Smooth muscle cell (in vitro differentiated cells): ENCODE measurements around the gene TBCC. TPM values are rescaled to one million over a fixed set of nuclear protein-coding genes. Genes with fewer than 3 reads are reported as not detected.

Experiments used
- DNase-seq: peaks from one replicate; lab custom pipeline; 2025; ENCODE audit not compliant: unreplicated experiment; lab: John Stamatoyannopoulos, UW
- H2AFZ ChIP-seq: fragments of 200-600 bp; sonication (generic); 2 replicates; pipeline ENCODE4 v1.6.0; 2016; ENCODE audit warnings: antibody characterized with exemption, low read depth, mild to moderate bottlenecking
- H3F3A ChIP-seq: fragments of 200-600 bp; sonication (generic); 2 replicates; pipeline ENCODE4 v1.6.0; 2017; ENCODE audit warnings: antibody characterized with exemption, low read depth
- H3K27ac ChIP-seq: fragments of 200-600 bp; sonication (generic); 2 replicates; pipeline ENCODE4 v1.5.1; 2016; ENCODE audit warnings: low read depth, mild to moderate bottlenecking
- H3K27me3 ChIP-seq: fragments of 200-600 bp; sonication (generic); 2 replicates; pipeline ENCODE4 v1.6.1; 2016; ENCODE audit warnings: low read depth, mild to moderate bottlenecking
- H3K36me3 ChIP-seq: fragments of 200-600 bp; sonication (generic); 2 replicates; pipeline ENCODE4 v1.5.1; 2016; ENCODE audit warnings: low read depth
- H3K4me1 ChIP-seq: fragments of 200-600 bp; sonication (generic); 2 replicates; pipeline ENCODE4 v1.5.1; 2016; ENCODE audit warnings: low read depth
- H3K4me2 ChIP-seq: fragments of 200-600 bp; sonication (generic); 2 replicates; pipeline ENCODE4 v1.6.0; 2016; ENCODE audit warnings: mild to moderate bottlenecking
- H3K4me3 ChIP-seq: fragments of 200-600 bp; sonication (generic); 2 replicates; pipeline ENCODE4 v1.5.1; 2016; ENCODE audit warnings: mild to moderate bottlenecking
- H3K79me2 ChIP-seq: fragments of 200-600 bp; sonication (generic); 2 replicates; pipeline ENCODE4 v1.6.0; 2016; ENCODE audit warnings: low read depth, mild to moderate bottlenecking
- H3K9ac ChIP-seq: fragments of 200-600 bp; sonication (generic); 2 replicates; pipeline ENCODE4 v1.6.0; 2016; ENCODE audit warnings: low read depth
- H3K9me3 ChIP-seq: fragments of 200-600 bp; sonication (generic); replicated peaks from 2 replicates; pipeline ENCODE4 v1.5.1; 2016; ENCODE audit warnings: low read depth
- H4K20me1 ChIP-seq: fragments of 200-600 bp; sonication (generic); 2 replicates; pipeline ENCODE4 v1.6.0; 2016; ENCODE audit warnings: low read depth
- CTCF ChIP-seq: fragments of 200-600 bp; sonication (generic); IDR thresholded peaks from 2 replicates; pipeline ENCODE4 v1.5.1; 2017; ENCODE audit warnings: borderline replicate concordance, mild to moderate bottlenecking, antibody characterized with exemption; ENCODE audit not compliant: insufficient read depth, poor library complexity, severe bottlenecking
- WGBS: methylation state at CpG from one replicate; pipeline ENCODE4 v1.1.7; 2016; ENCODE audit warnings: low lambda C conversion rate; 5-methylcytosine and 5-hydroxymethylcytosine counted together
- polyA plus RNA-seq: library from polyadenylated mRNA; unstranded; fragments of >200 nt; fragmentation: Nextera tagmentation; extraction: Ambion mirVana; gene quantifications from 2 replicates; pipeline ENCODE4 v1.2.1, GENCODE V29; 2016
- total RNA-seq: library from RNA; depleted of rRNA; stranded (reverse); fragments of >200 nt; gene quantifications from 2 replicates; pipeline ENCODE4 v1.2.3, GENCODE V29; 2014

TBCC gene
- total and polyA plus RNA-seq, 2 experiments from 2014 or later: 30.1 to 31.8 TPM

GRCh38 chr6:42764911-42765648 lies 19.2 kb upstream of the TBCC start:
- no peak for TF ChIP-seq CTCF
- Histone ChIP-seq H3K9ac (no peak overlapping the region), H3K4me1 (no peaks in the 10 kb centered on the region), H2AFZ (no peak overlapping the region), H3K79me2 (no peaks in the 10 kb centered on the region), H3F3A (no peaks in the 10 kb centered on the region), H3K4me2 (no peak overlapping the region), H4K20me1 (no peaks in the 10 kb centered on the region), H3K36me3 (no peaks in the 10 kb centered on the region), H3K27me3 (no peaks in the 10 kb centered on the region), H3K9me3 (no peaks in the 10 kb centered on the region), H3K27ac (no peak overlapping the region), H3K4me3 (no peak overlapping the region)
- 87% methylated on average over 9 of the region's 9 CpGs for WGBS
- DNase-seq: no peak

GRCh38 chr6:42762950-42763349 lies 17.0 kb upstream of the TBCC start:
- Histone ChIP-seq H3K9me3 (no peaks in the 10 kb centered on the region), H3K27ac (no peak overlapping the region), H3F3A (no peaks in the 10 kb centered on the region), H3K27me3 (no peaks in the 10 kb centered on the region), H4K20me1 (no peaks in the 10 kb centered on the region), H3K4me1 (no peaks in the 10 kb centered on the region), H3K79me2 (no peaks in the 10 kb centered on the region), H3K9ac (no peak overlapping the region), H3K36me3 (no peaks in the 10 kb centered on the region), H3K4me3 (no peak overlapping the region), H3K4me2 (no peak overlapping the region), H2AFZ (no peak overlapping the region)
- DNase-seq: no peak
- WGBS: 82% methylated on average over 3 of the region's 3 CpGs
- TF ChIP-seq CTCF: no peak

GRCh38 chr6:42762426-42762859 lies 16.5 kb upstream of the TBCC start:
- H2AFZ ChIP-seq: no peak overlapping the region
- DNase-seq: no peak
- H3K4me2 ChIP-seq: no peak overlapping the region
- WGBS: 94% methylated on average over 3 of the region's 3 CpGs
- H3F3A ChIP-seq: no peaks in the 10 kb centered on the region
- H3K4me3 ChIP-seq: no peak overlapping the region
- no peak overlapping the region for H3K27ac ChIP-seq
- no peaks in the 10 kb centered on the region for H3K79me2 ChIP-seq
- H3K4me1 ChIP-seq: no peaks in the 10 kb centered on the region
- no peaks in the 10 kb centered on the region for H4K20me1 ChIP-seq
- TF ChIP-seq CTCF: no peak
- no peaks in the 10 kb centered on the region for H3K9me3 ChIP-seq
- H3K27me3 ChIP-seq: no peaks in the 10 kb centered on the region
- H3K36me3 ChIP-seq: no peaks in the 10 kb centered on the region
- no peak overlapping the region for H3K9ac ChIP-seq
